ENCODE measurements around the gene DMXL2. TPM values are rescaled to one million over a fixed set of nuclear protein-coding genes. Genes with fewer than 3 reads are reported as not detected.

DMXL2 gene
- total and polyA plus RNA-seq, 2 experiments from 2014 or later, result 3.6 to 17.6 TPM

DNA sequence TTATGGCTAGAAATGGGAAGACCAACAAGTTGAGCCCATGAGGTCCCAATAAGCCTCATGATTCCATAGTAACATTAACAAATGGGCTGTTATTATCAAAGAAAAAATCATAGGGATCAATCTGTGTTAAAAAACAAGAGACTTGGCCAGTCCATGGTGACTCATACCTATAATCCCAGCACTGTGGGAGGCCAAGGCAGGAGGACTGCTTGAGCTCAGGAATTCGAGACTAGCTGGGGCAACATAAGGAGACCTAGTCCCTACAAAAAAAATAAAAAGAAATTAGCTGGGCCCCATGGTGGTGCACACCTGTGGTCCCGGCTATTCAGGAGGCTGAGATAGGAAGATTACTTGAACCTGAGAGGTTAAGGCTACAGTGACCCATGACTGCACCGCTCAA is 124.8 kb downstream of the DMXL2 start:
- no peak overlapping the region for H3K9ac ChIP-seq
- H3K27ac ChIP-seq, result no peak overlapping the region
- no peaks in the 10 kb centered on the region for H3K36me3 ChIP-seq (ENCODE audit: low read depth)
- no peaks in the 10 kb centered on the region for H3K79me2 ChIP-seq (ENCODE audit: insufficient read depth)
- peaks cover 10% of the 10 kb centered on the region; the same call in 1 of the 2 replicates for H3K4me1 ChIP-seq (ENCODE audit: insufficient read depth)
- no peak for DNase-seq
- no peak overlapping the region for H3K4me3 ChIP-seq
- in situ Hi-C loops (cut with MboI), result no loop called here
- H3K9me2 ChIP-seq (ENCODE audit: insufficient read depth), result no peaks in the 10 kb centered on the region
- no peaks in the 10 kb centered on the region for H3K27me3 ChIP-seq (replicated peaks; ENCODE audit: insufficient read depth)
- no peak overlapping the region for H2AFZ ChIP-seq
- H3K4me2 ChIP-seq (ENCODE audit: unreplicated experiment), result no peak overlapping the region
- H3F3A ChIP-seq (ENCODE audit: insufficient read depth), result no peaks in the 10 kb centered on the region
- no peak for TF ChIP-seq EZH2phosphoT487 (IDR thresholded peaks at IDR 0.05; ENCODE audit: insufficient read depth, low read depth)
- no peak for TF ChIP-seq EZH2 (IDR thresholded peaks at IDR 0.05; ENCODE audit: insufficient read depth, poor library complexity, severe bottlenecking)
- WGBS, 2 experiments (ENCODE audit: low coverage in 1 of 2, low lambda C conversion rate in 2 of 2, missing lambda C conversion rate in 2 of 2), result 100% methylated on average over 3 of the region's 3 CpGs
- no peaks in the 10 kb centered on the region for H3K9me3 ChIP-seq (ENCODE audit: low read depth)
- no peaks in the 10 kb centered on the region for H4K20me1 ChIP-seq (ENCODE audit: insufficient read depth)

DNA sequence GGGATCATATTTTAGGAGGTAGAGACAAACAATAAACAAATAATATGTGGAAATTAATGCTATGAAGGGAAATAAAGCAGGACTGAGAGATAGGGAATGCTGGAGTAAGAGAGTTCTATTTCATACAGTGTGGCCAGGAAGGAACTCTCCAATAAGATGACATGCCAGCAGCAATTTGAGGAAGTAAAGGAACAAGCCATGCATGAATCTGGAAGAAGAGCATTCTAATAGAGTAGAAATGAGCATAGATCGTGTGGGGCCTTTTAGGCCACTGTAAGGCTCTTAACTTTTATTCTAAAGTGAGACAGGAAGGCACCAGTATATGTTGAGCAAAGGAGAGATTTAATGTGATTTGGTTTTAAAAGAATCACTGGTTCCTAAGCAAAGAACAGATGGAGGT is 126.3 kb downstream of the DMXL2 start:
- Histone ChIP-seq H4K20me1 (ENCODE audit: insufficient read depth) (no peaks in the 10 kb centered on the region), H3K27ac (no peak overlapping the region), H3K4me2 (ENCODE audit: unreplicated experiment) (no peak overlapping the region), H3K4me3 (no peak overlapping the region), H2AFZ (no peak overlapping the region), H3F3A (ENCODE audit: insufficient read depth) (no peaks in the 10 kb centered on the region), H3K27me3 (replicated peaks; ENCODE audit: insufficient read depth) (no peaks in the 10 kb centered on the region), H3K9ac (no peak overlapping the region), H3K36me3 (ENCODE audit: low read depth) (no peaks in the 10 kb centered on the region), H3K9me2 (ENCODE audit: insufficient read depth) (no peaks in the 10 kb centered on the region), H3K4me1 (ENCODE audit: insufficient read depth) (peaks cover 10% of the 10 kb centered on the region; the same call in 1 of the 2 replicates), H3K9me3 (ENCODE audit: low read depth) (no peaks in the 10 kb centered on the region), H3K79me2 (ENCODE audit: insufficient read depth) (no peaks in the 10 kb centered on the region)
- no peak for TF ChIP-seq EZH2 (IDR thresholded peaks at IDR 0.05; ENCODE audit: insufficient read depth, poor library complexity, severe bottlenecking)
- no peak for TF ChIP-seq EZH2phosphoT487 (IDR thresholded peaks at IDR 0.05; ENCODE audit: insufficient read depth, low read depth)
- 90 to 100% methylated on average over 1 of the region's 1 CpG for WGBS, 2 experiments (ENCODE audit: low coverage in 1 of 2, low lambda C conversion rate in 2 of 2, missing lambda C conversion rate in 2 of 2)
- DNase-seq, result no peak
- in situ Hi-C loops (cut with MboI), result no loop called here

DNA sequence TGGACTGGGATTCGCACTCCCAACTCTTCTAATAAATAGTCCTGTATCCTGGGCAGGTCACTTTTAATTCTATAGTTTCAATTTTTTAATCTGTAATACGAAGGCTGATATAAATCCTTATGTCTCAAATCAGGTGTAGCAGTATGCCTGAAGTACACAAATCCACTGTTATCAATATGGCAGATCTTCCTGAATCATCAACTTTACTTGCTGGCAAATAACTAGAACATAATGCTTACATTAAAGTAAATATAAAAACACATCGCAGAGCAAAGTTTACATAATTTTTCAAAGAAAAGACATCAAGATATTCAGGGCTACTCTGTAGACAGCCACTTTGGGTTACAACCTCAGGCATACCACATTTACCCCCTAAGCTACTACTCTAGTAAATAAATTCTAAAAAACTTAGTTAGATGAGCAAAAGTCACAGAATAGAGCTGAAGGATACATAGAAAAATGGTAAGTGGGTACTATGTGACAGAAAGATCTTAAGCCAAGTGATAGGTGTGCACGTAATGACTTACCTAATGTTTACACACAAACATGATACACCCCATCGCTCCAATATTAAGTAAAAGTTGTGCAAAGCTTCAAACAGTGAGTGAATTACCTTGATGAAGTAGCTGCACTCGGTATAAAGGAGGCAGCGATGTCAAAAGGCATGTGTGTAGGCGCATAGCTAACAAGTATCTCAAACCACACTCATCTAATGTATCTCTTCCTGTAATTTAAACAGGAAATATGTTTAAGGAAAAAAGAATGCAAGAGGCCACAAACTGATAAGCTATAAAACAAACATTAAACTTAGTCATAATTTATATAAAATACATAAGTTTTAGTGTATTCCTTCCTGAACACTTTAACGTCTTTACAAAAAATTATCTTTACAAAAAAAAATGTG is 127.9 kb downstream of the DMXL2 start:
- H3K4me2 ChIP-seq (ENCODE audit: unreplicated experiment), result no peak overlapping the region
- no peaks in the 10 kb centered on the region for H3K79me2 ChIP-seq (ENCODE audit: insufficient read depth)
- H2AFZ ChIP-seq, result no peak overlapping the region
- H4K20me1 ChIP-seq (ENCODE audit: insufficient read depth), result no peaks in the 10 kb centered on the region
- no peaks in the 10 kb centered on the region for H3K27me3 ChIP-seq (replicated peaks; ENCODE audit: insufficient read depth)
- H3K4me1 ChIP-seq (ENCODE audit: insufficient read depth), result peaks cover 10% of the 10 kb centered on the region; the same call in 1 of the 2 replicates
- WGBS, 2 experiments (ENCODE audit: low coverage in 1 of 2, low lambda C conversion rate in 2 of 2, missing lambda C conversion rate in 2 of 2), result 81 to 88% methylated on average over 9 of the region's 9 CpGs
- in situ Hi-C loops (cut with MboI), result no loop called here
- H3K27ac ChIP-seq, result no peak overlapping the region
- no peak for TF ChIP-seq EZH2phosphoT487 (IDR thresholded peaks at IDR 0.05; ENCODE audit: insufficient read depth, low read depth)
- TF ChIP-seq EZH2 (IDR thresholded peaks at IDR 0.05; ENCODE audit: insufficient read depth, poor library complexity, severe bottlenecking), result no peak
- no peaks in the 10 kb centered on the region for H3K9me3 ChIP-seq (ENCODE audit: low read depth)
- H3K9me2 ChIP-seq (ENCODE audit: insufficient read depth), result no peaks in the 10 kb centered on the region
- DNase-seq, result peak; percentile 19
- no peak overlapping the region for H3K4me3 ChIP-seq
- no peaks in the 10 kb centered on the region for H3F3A ChIP-seq (ENCODE audit: insufficient read depth)
- no peak overlapping the region for H3K9ac ChIP-seq
- no peaks in the 10 kb centered on the region for H3K36me3 ChIP-seq (ENCODE audit: low read depth)

DNA sequence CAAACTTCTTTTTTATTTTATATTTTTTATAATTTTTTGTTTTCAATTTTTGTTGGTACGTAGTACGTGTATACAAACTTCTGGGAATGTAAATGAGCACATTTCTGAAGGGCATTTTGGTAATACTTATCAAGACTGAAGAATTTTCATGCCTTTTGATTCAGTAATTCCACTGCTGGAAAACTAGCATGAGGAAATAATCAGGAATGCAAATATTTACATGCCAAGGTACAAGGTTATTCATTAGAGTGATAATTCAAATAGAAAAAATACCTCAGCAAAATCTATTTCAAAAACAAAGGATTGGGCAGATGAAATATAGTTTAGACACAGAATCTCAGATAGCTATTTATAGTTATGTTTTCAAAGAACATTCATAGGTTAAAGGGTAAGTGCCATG is 128.7 kb downstream of the DMXL2 start:
- Histone ChIP-seq H3K27ac (no peak overlapping the region), H3K9me3 (ENCODE audit: low read depth) (no peaks in the 10 kb centered on the region), H3F3A (ENCODE audit: insufficient read depth) (no peaks in the 10 kb centered on the region), H3K4me3 (no peak overlapping the region), H4K20me1 (ENCODE audit: insufficient read depth) (no peaks in the 10 kb centered on the region), H2AFZ (no peak overlapping the region), H3K36me3 (ENCODE audit: low read depth) (no peaks in the 10 kb centered on the region), H3K4me2 (ENCODE audit: unreplicated experiment) (no peak overlapping the region), H3K9ac (no peak overlapping the region), H3K27me3 (replicated peaks; ENCODE audit: insufficient read depth) (no peaks in the 10 kb centered on the region), H3K9me2 (ENCODE audit: insufficient read depth) (no peaks in the 10 kb centered on the region), H3K4me1 (ENCODE audit: insufficient read depth) (peaks cover 10% of the 10 kb centered on the region; the same call in 1 of the 2 replicates), H3K79me2 (ENCODE audit: insufficient read depth) (no peaks in the 10 kb centered on the region)
- 96 to 100% methylated on average over 2 of the region's 2 CpGs for WGBS, 2 experiments (ENCODE audit: low coverage in 1 of 2, low lambda C conversion rate in 2 of 2, missing lambda C conversion rate in 2 of 2)
- in situ Hi-C loops (cut with MboI), result no loop called here
- TF ChIP-seq EZH2 (IDR thresholded peaks at IDR 0.05; ENCODE audit: insufficient read depth, poor library complexity, severe bottlenecking), result no peak
- no peak for TF ChIP-seq EZH2phosphoT487 (IDR thresholded peaks at IDR 0.05; ENCODE audit: insufficient read depth, low read depth)
- peak; percentile 2 for DNase-seq
